Endothelial cell of umbilical vein (primary cell): ENCODE results near the gene THBS3. TPM values are rescaled to one million over a fixed set of nuclear protein-coding genes. Genes with fewer than 3 reads are reported as not detected.
A peak's percentile ranks its signal among the peaks of the same experiment; 100 is the strongest.

ENCODE experiments used
- BruUV-seq: library from RNA; stranded (reverse); fragments of 400-500 nt; replicated peaks from 2 replicates; lab custom pipeline; 2021; lab: Mats Ljungman, UMichigan
- CTCF ChIA-PET: fragments of 300-600, 350-600 bp; sonication (Branson Sonifier 250); formaldehyde crosslinking; loops from one replicate; lab custom pipeline; 2021; ENCODE audit warnings: antibody characterized with exemption, inconsistent platforms; lab: Charles Lee
- POLR2A ChIA-PET: fragments of 300-600, 350-600 bp; sonication (Branson Sonifier 250); formaldehyde crosslinking; loops from one replicate; lab custom pipeline; 2021; ENCODE audit warnings: antibody characterized with exemption, inconsistent platforms; lab: Charles Lee
- DNase-seq: peaks from one replicate; pipeline ENCODE4 v3.0.0-alpha.2; 2011; ENCODE audit warnings: low read depth, low spot score
- FAIRE-seq: peaks from 2 replicates; lab custom pipeline; 2011; peaks lifted over from hg19 to GRCh38; lab: Jason Lieb, UNC
- H2AFZ ChIP-seq: 2 replicates; pipeline ENCODE4 v1.6.0; 2012; ENCODE audit warnings: low read depth, low read length, control low read depth, inconsistent platforms
- H3K27ac ChIP-seq: 2 replicates; pipeline ENCODE4 v1.5.1; 2011; ENCODE audit warnings: low read depth, mild to moderate bottlenecking, control low read depth, low read length, moderate library complexity; ENCODE audit not compliant: insufficient read depth
- H3K27me3 ChIP-seq, 2 experiments: 2 replicates each; pipeline versions ENCODE4 v1.6.0 to v1.6.1; 2011; ENCODE audit warnings: low read length in 2 of 2, mixed read lengths in 1 of 2; ENCODE audit not compliant: control insufficient read depth in 2 of 2, insufficient read depth in 2 of 2
- H3K36me3 ChIP-seq, 2 experiments: 2 replicates in 1 of 2; 3 replicates in 1 of 2; pipeline ENCODE4 v1.5.1; 2011; ENCODE audit warnings: low read length in 2 of 2, mild to moderate bottlenecking in 1 of 2, moderate library complexity in 1 of 2; ENCODE audit not compliant: control insufficient read depth in 2 of 2, insufficient read depth in 2 of 2; ENCODE audit errors: extremely low read depth in 1 of 2
- H3K4me1 ChIP-seq: 3 replicates; pipeline ENCODE4 v1.5.1; 2011; ENCODE audit warnings: mild to moderate bottlenecking, low read length; ENCODE audit not compliant: control insufficient read depth, insufficient read depth; ENCODE audit errors: extremely low read depth
- H3K4me2 ChIP-seq: 2 replicates; pipeline ENCODE4 v1.6.1; 2011; ENCODE audit warnings: low read length, control low read depth, mixed read lengths; ENCODE audit not compliant: insufficient read depth
- H3K4me3 ChIP-seq, 3 experiments: fragments of 200-600 bp in 1 of 3; sonication (generic), shearing (Covaris generic) in 1 of 3; replicated peaks in 1 of 3; 2 replicates each; pipeline ENCODE4 v1.5.1; 2011 to 2016; ENCODE audit warnings: control low read depth in 3 of 3, low read length in 3 of 3, mild to moderate bottlenecking in 2 of 3, inconsistent platforms in 1 of 3, low read depth in 1 of 3, moderate library complexity in 1 of 3; ENCODE audit not compliant: insufficient read depth in 1 of 3
- H3K79me2 ChIP-seq: 2 replicates; pipeline ENCODE4 v1.6.0; 2012; ENCODE audit warnings: low read length, inconsistent platforms; ENCODE audit not compliant: control insufficient read depth, insufficient read depth
- H3K9ac ChIP-seq: replicated peaks from 2 replicates; pipeline ENCODE3; 2011; ENCODE audit warnings: low read length, control low read depth; ENCODE audit not compliant: insufficient read depth; ENCODE audit errors: extremely low read depth
- H3K9me1 ChIP-seq: replicated peaks from 3 replicates; pipeline ENCODE4 v1.6.0; 2011; ENCODE audit warnings: mild to moderate bottlenecking, low read length; ENCODE audit not compliant: control insufficient read depth, insufficient read depth; ENCODE audit errors: extremely low read depth
- H3K9me3 ChIP-seq: replicated peaks from 2 replicates; pipeline ENCODE4 v1.5.1; 2012; ENCODE audit warnings: low read length, inconsistent platforms; ENCODE audit not compliant: control insufficient read depth, insufficient read depth
- H4K20me1 ChIP-seq: replicated peaks from 2 replicates; pipeline ENCODE3; 2011; ENCODE audit warnings: mild to moderate bottlenecking, low read length; ENCODE audit not compliant: control insufficient read depth, insufficient read depth; ENCODE audit errors: extremely low read depth
- EZH2 ChIP-seq: IDR thresholded peaks from 2 replicates; pipeline ENCODE4 v1.6.1; 2012; ENCODE audit warnings: borderline replicate concordance, low read depth, mild to moderate bottlenecking, moderate library complexity, low read length, inconsistent platforms; ENCODE audit not compliant: severe bottlenecking
- GATA2 ChIP-seq: IDR thresholded peaks from 2 replicates; pipeline ENCODE4 v1.7.0; 2011; ENCODE audit warnings: low read depth, mild to moderate bottlenecking, moderate library complexity, mixed read lengths, low read length; ENCODE audit not compliant: insufficient read length, insufficient read depth
- JUN ChIP-seq: IDR thresholded peaks from 2 replicates; pipeline ENCODE4 v1.6.1; 2011; ENCODE audit warnings: borderline replicate concordance, low read depth; ENCODE audit not compliant: insufficient read length, insufficient read depth
- POLR2A ChIP-seq: IDR thresholded peaks from 2 replicates; pipeline ENCODE4 v1.6.1; 2012; ENCODE audit warnings: low read depth, mild to moderate bottlenecking, control low read depth, low read length
- POLR2AphosphoS5 ChIP-seq: IDR thresholded peaks from 2 replicates; pipeline ENCODE4 v1.6.1; 2012; ENCODE audit warnings: low read depth, mild to moderate bottlenecking, control low read depth, low read length, moderate library complexity; ENCODE audit not compliant: insufficient read depth
- dilution Hi-C: fragments of 300-500 bp; cut with MboI; formaldehyde crosslinking; loops from one replicate; pipeline ENCODE4 v1.15.0; 2019; ENCODE audit warnings: low sequenced_read_pairs; ENCODE audit not compliant: extremely low pct_ligation_motif_present
- intact Hi-C: fragments of 100-400 bp; cut with micrococcal nuclease; formaldehyde crosslinking; loops from one replicate; pipeline ENCODE4 v1.10.0; 2022
- polyA plus RNA-seq, 4 experiments: library from polyadenylated mRNA; depleted of rRNA in 3 of 4; stranded (reverse) in 3 of 4; unstranded in 1 of 4; fragments of >200 nt; gene quantifications; 2 replicates each; pipeline versions ENCODE4 v1.2.1 to v1.2.3, GENCODE V29; 2011 to 2012; ENCODE audit warnings: missing spikeins in 1 of 4
- total RNA-seq: library from RNA; stranded (reverse); gene quantifications from 2 replicates; pipeline ENCODE4 v1.2.3, GENCODE V29; 2021
- TF ChIP-seq, protein P1 (sequence below), 2 donors: IDR thresholded peaks; 1 replicate in 1 of 2; 2 replicates in 1 of 2; pipeline ENCODE4 v1.5.1; 2011; ENCODE audit warnings: low read length in 2 of 2, mild to moderate bottlenecking in 2 of 2, moderate library complexity in 2 of 2, control low read depth in 1 of 2, inconsistent platforms in 1 of 2, low read depth in 1 of 2; ENCODE audit not compliant: insufficient read depth in 1 of 2; ENCODE audit errors: extremely low read depth in 1 of 2

The THBS3 gene
- total and polyA plus RNA-seq, 2 donors (not counting 3 experiments of a cell fraction or from before 2014, with no cell fraction given), result 23.6 to 25.7 TPM

DNA sequence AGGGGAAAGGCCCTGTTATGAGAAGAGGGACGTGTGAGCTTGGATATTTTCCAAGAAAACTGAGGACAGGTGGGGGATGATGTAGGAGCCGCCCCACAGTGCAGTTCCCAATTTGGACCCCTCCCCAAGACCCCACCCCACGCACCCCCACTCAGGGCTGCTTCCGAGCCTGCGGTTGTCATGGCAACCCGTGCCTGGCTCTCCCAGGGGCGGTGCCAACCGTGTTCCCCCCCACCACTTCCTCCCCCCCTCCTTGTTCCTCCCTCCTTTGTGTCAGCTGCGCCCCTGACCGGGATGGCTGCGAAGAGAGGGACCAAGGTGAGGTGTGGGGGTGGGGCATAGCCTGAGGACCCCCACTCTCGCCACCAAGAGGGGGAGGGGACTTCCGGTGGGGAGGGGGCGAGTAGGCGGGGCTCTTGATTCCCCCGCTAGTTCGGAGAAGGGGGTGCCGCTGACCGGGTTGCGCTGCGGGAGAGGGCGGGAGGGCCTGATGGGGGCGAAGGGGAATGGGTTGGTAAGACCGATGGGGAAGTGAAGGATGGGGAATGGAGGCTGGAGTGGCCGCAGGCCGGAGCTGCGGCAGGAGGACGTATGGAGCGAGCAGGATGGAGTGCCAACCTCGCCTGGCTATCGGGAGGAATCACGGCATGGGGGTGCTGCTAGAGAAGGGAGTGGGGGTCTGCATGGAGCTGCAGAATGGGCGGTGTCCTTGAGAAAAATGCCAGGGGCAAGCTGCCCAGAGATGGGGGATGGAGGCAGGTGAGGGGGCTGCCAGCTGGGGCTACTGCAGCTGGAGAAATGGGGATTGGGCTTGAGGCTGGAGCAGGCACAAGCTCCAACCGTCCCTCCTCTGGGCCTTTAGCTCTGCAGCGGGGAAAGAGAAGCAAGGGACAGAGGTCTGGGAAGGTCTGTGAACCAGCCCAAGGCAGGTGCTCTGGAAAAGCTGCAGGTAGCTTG, 33.1 kb downstream of the THBS3 start:
- intact Hi-C loops, result no loop called here

DNA sequence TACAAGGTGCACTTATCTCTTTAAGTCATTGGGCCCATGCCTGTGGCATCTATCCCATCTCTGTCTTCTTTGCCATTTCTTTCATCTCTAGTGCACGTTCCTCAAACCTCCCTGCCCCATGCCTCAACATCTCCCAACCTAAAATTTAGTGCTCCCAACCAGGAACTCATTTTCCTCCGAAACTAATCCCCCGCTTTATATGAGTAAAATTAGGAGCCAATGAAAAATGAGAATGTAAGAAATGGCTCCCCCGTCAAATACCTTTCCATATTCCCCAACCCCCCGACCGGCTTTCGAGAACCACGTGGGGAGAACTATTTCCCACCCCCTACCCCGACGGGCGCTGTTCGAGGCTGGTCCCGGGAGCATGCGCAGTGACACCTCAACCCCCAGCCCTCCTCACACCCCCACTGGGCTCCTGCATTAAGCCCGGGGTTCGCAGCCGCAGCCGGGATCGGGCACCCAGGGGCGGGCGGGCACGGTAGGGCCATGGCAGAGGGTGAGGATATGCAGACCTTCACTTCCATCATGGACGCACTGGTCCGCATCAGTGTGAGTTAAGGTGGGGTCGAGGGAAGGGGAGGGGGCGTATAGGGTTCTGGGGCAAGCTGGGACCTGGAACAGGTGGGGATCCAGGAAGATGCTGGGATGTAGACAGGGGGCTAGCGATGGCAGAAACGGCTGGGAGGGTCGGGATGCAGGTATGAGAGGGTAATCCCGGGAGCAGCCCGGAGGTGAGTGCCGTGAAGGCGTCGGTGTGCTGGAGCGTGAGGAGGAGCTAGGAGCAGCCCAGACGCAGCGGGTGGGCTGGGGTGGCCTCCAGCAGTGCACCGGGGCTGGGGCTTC, 34.0 kb downstream of the THBS3 start, which contains the start of gene TRIM46:
TRIM46 (plus strand) TSS at position 372 of the 846 bp plus-strand sequence; CDS start at position 490, 118 bp downstream.
- TF ChIP-seq EZH2 (no peak), JUN (no peak), GATA2 (no peak)
- TF ChIP-seq, protein P1, sequence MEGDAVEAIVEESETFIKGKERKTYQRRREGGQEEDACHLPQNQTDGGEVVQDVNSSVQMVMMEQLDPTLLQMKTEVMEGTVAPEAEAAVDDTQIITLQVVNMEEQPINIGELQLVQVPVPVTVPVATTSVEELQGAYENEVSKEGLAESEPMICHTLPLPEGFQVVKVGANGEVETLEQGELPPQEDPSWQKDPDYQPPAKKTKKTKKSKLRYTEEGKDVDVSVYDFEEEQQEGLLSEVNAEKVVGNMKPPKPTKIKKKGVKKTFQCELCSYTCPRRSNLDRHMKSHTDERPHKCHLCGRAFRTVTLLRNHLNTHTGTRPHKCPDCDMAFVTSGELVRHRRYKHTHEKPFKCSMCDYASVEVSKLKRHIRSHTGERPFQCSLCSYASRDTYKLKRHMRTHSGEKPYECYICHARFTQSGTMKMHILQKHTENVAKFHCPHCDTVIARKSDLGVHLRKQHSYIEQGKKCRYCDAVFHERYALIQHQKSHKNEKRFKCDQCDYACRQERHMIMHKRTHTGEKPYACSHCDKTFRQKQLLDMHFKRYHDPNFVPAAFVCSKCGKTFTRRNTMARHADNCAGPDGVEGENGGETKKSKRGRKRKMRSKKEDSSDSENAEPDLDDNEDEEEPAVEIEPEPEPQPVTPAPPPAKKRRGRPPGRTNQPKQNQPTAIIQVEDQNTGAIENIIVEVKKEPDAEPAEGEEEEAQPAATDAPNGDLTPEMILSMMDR (IDR thresholded peaks at IDR 0.05; ENCODE audit: extremely low read depth in 1 of 2, insufficient read depth in 1 of 2, low read depth in 1 of 2, low read length in 2 of 2), result no peak
- DNase-seq, result peak; percentile 24
- Histone ChIP-seq H3K36me3 (peaks cover 6 to 24% of the 10 kb centered on the region in 2 experiments), H3K9me1 (no peaks in the 10 kb centered on the region), H3K9ac (peak within 1 kb of the TSS; percentile 90), H3K79me2 (peaks cover 16% of the 10 kb centered on the region), H3K9me3 (no peaks in the 10 kb centered on the region), H4K20me1 (no peaks in the 10 kb centered on the region), H3K27ac (peak within 1 kb of the TSS; percentile 76), H3K4me2 (peak within 1 kb of the TSS; percentile 79), H3K4me3 (peak within 1 kb of the TSS; percentile 52 to 91 (median 63)), H3K4me1 (peaks cover 11% of the 10 kb centered on the region), H3K27me3 (no peaks in the 10 kb centered on the region), H2AFZ (peak within 1 kb of the TSS; percentile 95)
- ChIA-PET CTCF (interaction anchor here (0.7 to 8.3 kb wide), 23 partner anchors 9 to 201 kb away, joined by 3 to 673 read pairs (median 5); partner anchors contain the start of genes ADAM15 and SLC50A1), POLR2A (interaction anchor here (0.9 to 1.3 kb wide), 3 partner anchors 20 to 82 kb away, joined by 3 to 8 read pairs (median 3); no protein-coding TSS in a partner anchor)
- dilution Hi-C loops, result no loop called here
- intact Hi-C loops, result loop anchor here (1.0 kb wide), 1 partner anchor 82 kb away; no protein-coding TSS in a partner anchor
- FAIRE-seq, result peak; percentile 46
- BruUV-seq, result no TSS peak

More for the DNA sequence above, 33.1 kb downstream of the THBS3 start:
- no peak for TF ChIP-seq POLR2A
- TF ChIP-seq POLR2AphosphoS5, result peak; percentile 36
- no peak for TF ChIP-seq EZH2
- BruUV-seq, result no TSS peak
- Histone ChIP-seq H4K20me1 (no peaks in the 10 kb centered on the region), H3K79me2 (peaks cover 16% of the 10 kb centered on the region), H3K36me3 (peaks cover 4 to 25% of the 10 kb centered on the region in 2 experiments), H3K9ac (no peak overlapping the region), H3K27ac (no peak overlapping the region), H3K9me3 (no peaks in the 10 kb centered on the region), H3K4me2 (peak overlapping the region; percentile 79), H3K4me3 (peak overlapping the region; percentile 41 to 91 (median 63)), H3K9me1 (no peaks in the 10 kb centered on the region), H3K27me3 (no peaks in the 10 kb centered on the region), H3K4me1 (peaks cover 11% of the 10 kb centered on the region), H2AFZ (peak overlapping the region; percentile 95)
- DNase-seq (peak; percentile 24), FAIRE-seq (peak; percentile 24)
- dilution Hi-C loops, result no loop called here
- POLR2A ChIA-PET, result no interaction called here
- CTCF ChIA-PET, result interaction anchor here (0.6 to 3.9 kb wide), 12 partner anchors 10 to 628 kb away, joined by 3 to 88 read pairs (median 7); partner anchors contain the start of gene THBS3
